HCT116 (cell line): Measurements from ENCODE around the gene MLPH.

ENCODE experiments used
- ATF3 ChIP-seq: IDR thresholded peaks from 2 replicates; pipeline ENCODE4 v1.6.1; 2012
- EGR1 ChIP-seq: IDR thresholded peaks from 2 replicates; pipeline ENCODE4 v1.6.1; 2012; ENCODE audit warnings: low read depth
- EZH2phosphoT487 ChIP-seq: fragments of 200-600 bp; IDR thresholded peaks from 2 replicates; pipeline ENCODE4 v1.6.1; 2018; ENCODE audit warnings: antibody characterized with exemption, borderline replicate concordance
- JUND ChIP-seq: IDR thresholded peaks from 2 replicates; pipeline ENCODE4 v1.6.1; 2012
- MAX ChIP-seq: IDR thresholded peaks from 2 replicates; pipeline ENCODE4 v1.6.1; 2012
- POLR2A ChIP-seq: IDR thresholded peaks from 2 replicates; pipeline ENCODE4 v1.7.0; 2011; ENCODE audit warnings: borderline replicate concordance; ENCODE audit not compliant: insufficient read depth, insufficient read length; ENCODE audit errors: extremely low read depth
- POLR2AphosphoS5 ChIP-seq: IDR thresholded peaks from 2 replicates; pipeline ENCODE4 v1.6.1; 2011; ENCODE audit warnings: mild to moderate bottlenecking, low read depth, low read length, moderate library complexity
- RAD21 ChIP-seq: IDR thresholded peaks from 2 replicates; pipeline ENCODE4 v1.6.1; 2012; ENCODE audit warnings: low read depth, mild to moderate bottlenecking
- SIN3A ChIP-seq: IDR thresholded peaks from 2 replicates; pipeline ENCODE4 v1.6.1; 2012; ENCODE audit warnings: low read depth
- SP1 ChIP-seq: IDR thresholded peaks from 2 replicates; pipeline ENCODE4 v1.6.1; 2012; ENCODE audit warnings: low read depth
- ZFX ChIP-seq: fragments of 450-650 bp; IDR thresholded peaks from 2 replicates; pipeline ENCODE4 v1.6.1; 2017
- ZNF274 ChIP-seq: fragments of 200-500 bp; sonication (Bioruptor generic); IDR thresholded peaks from 2 replicates; pipeline ENCODE4 v1.6.1; 2014; ENCODE audit warnings: mild to moderate bottlenecking, low read depth, low read length, inconsistent platforms
- TF ChIP-seq, protein P1 (sequence below), 3 experiments: fragments of 200-600 bp in 1 of 3; sonication (generic) in 1 of 3; IDR thresholded peaks in 2 of 3; conservative IDR thresholded peaks in 1 of 3; 2 replicates each; pipeline ENCODE4 v1.5.1; 2012 to 2017; ENCODE audit warnings: low read depth in 2 of 3, low read length in 2 of 3, antibody characterized with exemption in 1 of 3, borderline replicate concordance in 1 of 3, control low read depth in 1 of 3, mild to moderate bottlenecking in 1 of 3, mixed read lengths in 1 of 3, mixed run types in 1 of 3, moderate library complexity in 1 of 3; ENCODE audit not compliant: insufficient read depth in 1 of 3

DNA sequence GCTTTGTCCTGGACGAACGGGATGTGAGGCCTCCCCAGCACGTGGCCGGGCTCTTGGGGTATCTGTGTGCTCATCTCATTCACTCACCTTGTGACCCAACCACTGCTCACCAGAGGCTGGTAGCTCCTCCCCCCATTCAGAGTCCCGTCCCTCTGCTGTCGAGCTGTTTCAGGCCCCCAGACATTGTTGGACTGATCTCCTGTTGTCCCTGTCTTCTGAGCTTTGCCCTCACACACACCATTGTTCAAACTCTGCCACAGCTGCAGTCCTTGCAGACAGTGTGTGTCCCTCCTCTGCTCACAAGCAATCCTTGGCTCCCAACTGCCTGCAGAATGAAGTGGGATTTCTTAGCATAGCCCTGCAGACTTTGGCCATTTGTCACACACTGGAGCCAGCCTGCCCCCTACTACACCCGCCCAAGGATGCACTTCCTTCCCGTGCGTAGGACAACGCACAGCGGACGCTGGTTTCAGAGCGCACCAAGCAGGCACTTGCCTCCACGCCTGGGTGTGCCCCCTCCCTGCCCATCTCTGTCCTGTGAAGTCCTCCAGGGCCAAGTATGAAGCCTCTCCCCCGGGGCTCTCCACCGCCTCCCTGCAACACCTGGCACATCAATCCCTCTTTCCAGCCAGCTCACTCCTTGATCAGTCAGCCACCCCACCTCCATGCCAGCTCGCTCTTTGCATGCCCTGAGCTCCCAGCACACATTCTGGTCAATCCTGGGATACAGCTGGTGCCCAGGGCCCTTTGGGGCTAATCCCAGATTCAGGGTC lies 62.8 kb downstream of the MLPH start:
- TF ChIP-seq EZH2phosphoT487 = no peak
- TF ChIP-seq, protein P1, sequence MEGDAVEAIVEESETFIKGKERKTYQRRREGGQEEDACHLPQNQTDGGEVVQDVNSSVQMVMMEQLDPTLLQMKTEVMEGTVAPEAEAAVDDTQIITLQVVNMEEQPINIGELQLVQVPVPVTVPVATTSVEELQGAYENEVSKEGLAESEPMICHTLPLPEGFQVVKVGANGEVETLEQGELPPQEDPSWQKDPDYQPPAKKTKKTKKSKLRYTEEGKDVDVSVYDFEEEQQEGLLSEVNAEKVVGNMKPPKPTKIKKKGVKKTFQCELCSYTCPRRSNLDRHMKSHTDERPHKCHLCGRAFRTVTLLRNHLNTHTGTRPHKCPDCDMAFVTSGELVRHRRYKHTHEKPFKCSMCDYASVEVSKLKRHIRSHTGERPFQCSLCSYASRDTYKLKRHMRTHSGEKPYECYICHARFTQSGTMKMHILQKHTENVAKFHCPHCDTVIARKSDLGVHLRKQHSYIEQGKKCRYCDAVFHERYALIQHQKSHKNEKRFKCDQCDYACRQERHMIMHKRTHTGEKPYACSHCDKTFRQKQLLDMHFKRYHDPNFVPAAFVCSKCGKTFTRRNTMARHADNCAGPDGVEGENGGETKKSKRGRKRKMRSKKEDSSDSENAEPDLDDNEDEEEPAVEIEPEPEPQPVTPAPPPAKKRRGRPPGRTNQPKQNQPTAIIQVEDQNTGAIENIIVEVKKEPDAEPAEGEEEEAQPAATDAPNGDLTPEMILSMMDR (IDR thresholded peaks at IDR 0.05 in 2 of 3, conservative IDR thresholded peaks at IDR 0.05 in 1 of 3; ENCODE audit: borderline replicate concordance in 1 of 3, insufficient read depth in 1 of 3, low read depth in 2 of 3, low read length in 2 of 3) = no peak
- TF ChIP-seq MAX = no peak
- no peak for TF ChIP-seq SP1
- TF ChIP-seq ZNF274 = no peak
- TF ChIP-seq POLR2A = no peak
- no peak for TF ChIP-seq POLR2AphosphoS5
- TF ChIP-seq SIN3A = no peak
- TF ChIP-seq JUND = no peak
- no peak for TF ChIP-seq ATF3
- TF ChIP-seq ZFX = no peak
- no peak for TF ChIP-seq EGR1
- TF ChIP-seq RAD21 = no peak
